ENCODE measurements around the gene RPTOR.

DNA sequence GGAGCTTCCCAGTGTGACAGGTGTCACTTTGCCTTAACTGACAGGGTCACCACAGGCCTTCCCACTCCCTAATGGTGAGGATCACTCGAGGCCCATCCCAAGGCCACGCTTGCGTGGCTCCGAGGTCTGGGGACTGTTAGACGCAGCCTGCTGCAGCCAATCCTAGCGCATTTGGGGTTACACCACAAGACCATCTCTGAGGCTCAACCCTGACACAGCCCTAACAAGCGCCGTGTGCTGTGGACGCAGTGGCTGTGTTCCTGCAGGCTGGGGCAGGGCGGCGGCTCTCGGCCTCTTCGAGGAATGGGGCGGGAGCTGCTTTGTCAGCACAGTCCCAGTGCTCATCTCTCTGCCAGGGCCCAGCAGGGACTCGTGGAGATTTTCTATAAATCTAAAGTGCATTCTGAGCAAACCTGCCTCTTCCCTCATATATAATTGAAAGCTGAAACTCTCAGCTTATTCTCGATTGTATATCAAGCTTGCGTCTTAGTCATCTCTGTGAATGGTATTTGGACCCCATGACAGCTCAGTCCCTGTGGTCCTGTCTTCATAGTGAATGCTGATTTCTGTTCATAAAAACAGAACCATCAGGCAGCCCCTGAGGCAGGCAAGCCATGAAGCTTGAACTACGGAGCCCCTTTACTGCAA is 381.2 kb downstream of the RPTOR start:
- TF ChIP-seq GATA3 (IDR thresholded peaks at IDR 0.05; ENCODE audit: low read depth, low read length) (no peak), GATA2 (IDR thresholded peaks at IDR 0.05; ENCODE audit: low read depth, low read length) (no peak)
